Measurements from ENCODE around the gene ADAMTS9.

ADAMTS9 gene

DNA sequence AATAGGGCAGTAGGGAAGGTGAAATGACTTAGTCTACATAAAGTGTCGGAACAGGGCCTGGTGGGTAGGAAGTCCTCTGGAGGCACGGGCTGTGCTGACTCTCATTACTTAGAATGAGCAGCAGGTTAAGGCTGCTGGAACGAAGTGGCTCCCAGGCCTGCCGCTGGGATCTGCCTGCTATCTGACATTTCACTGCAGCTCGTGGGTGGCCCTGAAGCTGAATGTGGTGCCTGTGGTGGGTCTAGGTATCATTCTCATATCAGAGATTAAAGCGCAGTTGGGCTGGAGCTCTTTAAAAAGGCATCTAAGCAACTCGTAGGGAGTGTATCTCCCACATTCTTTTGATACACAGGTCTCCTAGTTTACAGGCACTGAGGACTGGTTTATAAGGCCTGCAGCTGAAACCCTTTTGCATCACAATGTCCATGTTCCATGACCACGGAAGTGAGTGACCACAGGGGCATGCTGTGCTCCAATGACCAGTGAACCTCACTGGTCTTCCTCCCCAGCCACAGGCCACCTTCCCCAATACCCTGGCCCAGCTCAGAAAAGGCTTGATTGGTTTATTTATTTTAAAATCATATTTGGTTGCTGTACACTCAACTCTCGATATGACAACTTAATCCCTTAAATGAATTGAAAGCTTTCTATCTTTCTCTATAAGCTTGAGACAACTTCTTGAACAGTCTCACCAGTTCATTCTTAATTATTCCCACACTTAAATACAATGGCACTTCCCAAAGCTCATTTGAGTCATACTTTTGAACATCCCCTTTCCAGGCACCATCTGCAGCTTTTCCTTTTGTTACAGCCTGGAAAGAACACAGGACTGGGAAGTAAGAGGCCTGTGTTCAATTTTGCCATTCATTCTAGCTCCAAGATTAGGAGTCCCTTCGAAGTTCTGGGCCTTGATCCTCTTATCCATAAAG is 19.0 kb downstream of the ADAMTS9 start:
- no peaks in the 10 kb centered on the region for H3K9me3 Mint-ChIP-seq
- no peaks in the 10 kb centered on the region for H3K4me1 Mint-ChIP-seq
- H3K27me3 Mint-ChIP-seq = no peaks in the 10 kb centered on the region
- H3K27ac Mint-ChIP-seq = no peak overlapping the region
- H3K36me3 Mint-ChIP-seq = no peaks in the 10 kb centered on the region
- no peak overlapping the region for H3K4me3 Mint-ChIP-seq

DNA sequence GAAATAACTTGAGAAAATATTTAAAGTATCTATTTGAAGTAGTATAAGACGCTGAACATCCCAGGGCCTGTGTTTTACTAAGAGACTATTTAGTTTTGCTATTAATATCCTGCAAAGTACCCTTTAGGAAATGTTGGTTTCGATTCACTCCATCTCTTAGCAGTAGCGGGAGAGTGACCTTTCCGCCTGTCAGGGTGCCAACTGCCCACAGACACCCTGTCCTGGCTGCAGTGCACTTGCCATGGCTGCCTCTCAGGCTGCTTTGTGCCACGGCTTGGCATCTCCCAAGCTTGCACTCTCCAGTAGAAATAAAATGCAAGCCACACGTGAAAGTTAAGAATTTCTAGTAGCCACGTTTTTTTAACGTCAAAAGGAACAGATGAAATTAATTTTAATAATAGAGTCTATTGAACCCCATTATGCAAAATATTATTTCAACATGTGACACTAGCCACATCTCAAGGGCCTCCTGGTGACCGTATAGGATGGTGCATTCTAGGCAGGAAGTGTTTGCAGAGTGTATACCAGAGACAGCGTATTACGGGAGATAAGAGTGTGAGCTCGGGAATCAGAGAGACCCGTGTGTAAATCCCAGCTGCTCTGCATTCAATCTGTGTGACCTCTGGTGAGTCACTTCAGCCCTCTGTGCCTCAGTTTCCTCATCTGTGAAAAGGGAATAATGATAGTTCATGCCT is 19.8 kb downstream of the ADAMTS9 start:
- Mint-ChIP-seq H3K27me3 (no peaks in the 10 kb centered on the region), H3K4me1 (no peaks in the 10 kb centered on the region), H3K9me3 (peaks cover 3% of the 10 kb centered on the region), H3K27ac (no peak overlapping the region), H3K4me3 (no peak overlapping the region), H3K36me3 (no peaks in the 10 kb centered on the region)

DNA sequence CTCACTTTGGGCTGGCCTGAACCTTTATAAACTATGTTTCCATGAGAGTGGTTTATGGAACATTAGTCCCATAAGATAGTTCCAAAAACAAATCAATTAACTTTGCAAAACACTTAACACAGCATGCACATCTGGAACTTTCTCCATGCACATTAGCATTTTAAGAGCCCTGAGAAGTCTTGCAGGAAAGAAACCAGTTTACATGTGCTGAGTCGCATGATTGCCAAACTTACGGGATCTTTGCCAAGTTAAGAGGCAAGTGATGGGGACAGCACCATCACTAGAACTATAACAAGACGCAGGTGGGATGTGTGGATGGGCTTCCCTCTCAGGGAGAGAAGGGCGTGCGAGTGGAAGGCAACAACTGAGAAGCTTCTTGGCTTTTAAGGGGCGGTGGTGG is 20.7 kb downstream of the ADAMTS9 start:
- peaks cover 8% of the 10 kb centered on the region for H3K9me3 Mint-ChIP-seq
- H3K4me1 Mint-ChIP-seq = no peaks in the 10 kb centered on the region
- no peaks in the 10 kb centered on the region for H3K27me3 Mint-ChIP-seq

DNA sequence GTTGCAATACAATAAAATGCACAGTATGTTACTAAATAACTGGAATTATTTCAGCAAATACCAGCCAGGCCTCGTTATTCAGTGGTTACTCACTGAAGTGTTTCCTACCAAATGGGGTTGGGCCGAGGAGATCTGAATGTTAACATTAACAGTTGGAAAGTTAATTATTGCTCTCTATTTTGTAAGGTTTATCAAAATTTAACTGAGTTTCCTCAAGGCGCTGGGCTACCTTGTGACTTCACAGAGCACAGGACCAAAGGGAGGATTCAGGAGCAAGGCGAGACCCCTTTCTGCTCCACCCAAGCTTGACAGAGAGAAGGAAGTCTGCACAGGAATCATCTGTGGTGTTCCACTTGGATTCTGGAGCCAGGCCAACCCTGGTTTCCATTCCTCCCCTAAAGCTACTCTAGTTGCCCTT is 21.6 kb downstream of the ADAMTS9 start:
- H3K4me1 Mint-ChIP-seq = no peaks in the 10 kb centered on the region
- no peaks in the 10 kb centered on the region for H3K36me3 Mint-ChIP-seq
- peaks cover 12% of the 10 kb centered on the region for H3K9me3 Mint-ChIP-seq
- no peaks in the 10 kb centered on the region for H3K27me3 Mint-ChIP-seq
- H3K4me3 Mint-ChIP-seq = no peak overlapping the region
- no peak overlapping the region for H3K27ac Mint-ChIP-seq

More for the DNA sequence above, 20.7 kb downstream of the ADAMTS9 start:
- Mint-ChIP-seq H3K27ac (no peak overlapping the region), H3K36me3 (no peaks in the 10 kb centered on the region), H3K4me3 (no peak overlapping the region)

DNA sequence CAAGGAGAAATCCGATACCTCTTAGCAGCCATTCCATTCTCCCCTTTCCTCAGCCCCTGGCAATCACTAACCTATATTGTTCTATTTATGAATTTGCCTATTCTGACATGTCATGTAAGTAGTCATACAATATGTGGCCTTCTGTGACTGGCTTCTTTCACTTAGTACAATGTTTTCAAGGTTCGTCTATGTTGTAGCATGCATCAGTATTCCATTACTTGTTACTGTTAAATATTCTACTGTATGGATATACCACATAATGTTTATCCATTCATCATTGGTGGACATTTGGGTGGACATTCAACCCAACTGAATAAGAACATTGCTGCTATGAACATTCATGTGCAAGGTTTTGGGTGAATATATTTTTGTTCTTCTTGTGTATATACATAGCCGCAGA is 23.4 kb downstream of the ADAMTS9 start:
- H3K36me3 Mint-ChIP-seq = no peaks in the 10 kb centered on the region
- H3K4me1 Mint-ChIP-seq = no peaks in the 10 kb centered on the region
- no peak overlapping the region for H3K27ac Mint-ChIP-seq
- H3K9me3 Mint-ChIP-seq = peaks cover 12% of the 10 kb centered on the region
- no peak overlapping the region for H3K4me3 Mint-ChIP-seq
- no peaks in the 10 kb centered on the region for H3K27me3 Mint-ChIP-seq

DNA sequence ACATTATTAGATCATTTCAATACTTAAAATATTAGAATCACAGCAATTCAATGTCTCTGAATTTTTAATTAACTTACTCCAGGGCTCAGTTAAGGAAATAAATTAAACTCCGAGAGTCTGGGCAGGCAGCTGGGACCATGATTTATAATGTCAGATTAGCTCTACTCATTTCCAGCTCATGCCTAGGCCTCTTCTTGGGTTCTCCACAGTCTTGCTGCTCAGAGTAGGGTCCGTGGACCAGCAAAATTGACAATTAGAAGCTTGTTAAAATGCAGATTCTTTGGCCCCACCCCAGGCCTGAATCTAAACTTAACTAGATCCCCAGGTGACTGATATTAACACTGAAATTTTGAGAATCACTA is 28.2 kb downstream of the ADAMTS9 start:
- Mint-ChIP-seq H3K27me3 (no peaks in the 10 kb centered on the region), H3K36me3 (no peaks in the 10 kb centered on the region)

DNA sequence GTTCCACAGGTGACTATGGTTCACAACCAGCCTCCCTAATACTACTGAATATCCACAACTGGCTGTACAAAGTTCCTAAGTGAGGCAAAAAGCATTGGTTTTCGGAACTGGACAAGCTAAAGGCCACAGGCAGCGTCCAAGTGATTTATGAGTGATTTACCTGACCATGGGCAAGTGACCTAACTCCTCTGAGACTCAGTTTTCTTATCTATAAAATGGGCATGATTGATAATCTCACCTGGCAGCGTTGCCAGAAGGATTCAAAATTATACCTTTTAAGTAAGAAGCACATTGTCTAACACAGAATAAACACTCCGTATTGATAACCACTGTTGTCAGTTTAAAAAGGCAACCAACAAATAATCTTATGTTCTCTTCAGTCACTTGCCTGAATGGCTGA is 29.8 kb downstream of the ADAMTS9 start:
- Mint-ChIP-seq H3K4me3 (no peak overlapping the region), H3K27me3 (no peaks in the 10 kb centered on the region), H3K9me3 (peaks cover 9% of the 10 kb centered on the region), H3K4me1 (no peaks in the 10 kb centered on the region), H3K36me3 (no peaks in the 10 kb centered on the region), H3K27ac (no peak overlapping the region)

More for the DNA sequence above, 28.2 kb downstream of the ADAMTS9 start:
- Mint-ChIP-seq H3K4me1 (no peaks in the 10 kb centered on the region), H3K27ac (no peak overlapping the region), H3K9me3 (peaks cover 12% of the 10 kb centered on the region), H3K4me3 (no peak overlapping the region)

DNA sequence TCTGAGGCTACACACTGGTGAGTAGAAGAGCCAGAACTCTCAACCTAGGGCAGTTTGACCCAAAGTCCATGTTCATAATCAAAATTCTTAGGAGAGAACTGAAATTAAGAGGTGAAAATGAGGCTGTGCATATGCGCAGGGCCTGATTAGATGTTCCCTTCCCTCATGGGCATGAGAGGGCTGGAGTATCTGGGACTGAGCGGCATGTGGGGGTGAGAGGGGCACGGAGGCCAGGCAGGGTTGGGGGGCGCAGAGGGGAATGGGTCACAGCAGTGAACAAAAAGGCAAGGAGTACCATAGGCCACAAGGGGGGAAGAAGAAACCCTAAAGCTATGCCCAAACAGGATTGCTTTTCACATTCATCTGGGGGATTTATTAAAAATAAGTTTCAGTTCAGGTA is 31.3 kb downstream of the ADAMTS9 start:
- Mint-ChIP-seq H3K36me3 (no peaks in the 10 kb centered on the region), H3K4me3 (no peak overlapping the region), H3K27me3 (no peaks in the 10 kb centered on the region), H3K9me3 (no peaks in the 10 kb centered on the region), H3K27ac (no peak overlapping the region), H3K4me1 (no peaks in the 10 kb centered on the region)

DNA sequence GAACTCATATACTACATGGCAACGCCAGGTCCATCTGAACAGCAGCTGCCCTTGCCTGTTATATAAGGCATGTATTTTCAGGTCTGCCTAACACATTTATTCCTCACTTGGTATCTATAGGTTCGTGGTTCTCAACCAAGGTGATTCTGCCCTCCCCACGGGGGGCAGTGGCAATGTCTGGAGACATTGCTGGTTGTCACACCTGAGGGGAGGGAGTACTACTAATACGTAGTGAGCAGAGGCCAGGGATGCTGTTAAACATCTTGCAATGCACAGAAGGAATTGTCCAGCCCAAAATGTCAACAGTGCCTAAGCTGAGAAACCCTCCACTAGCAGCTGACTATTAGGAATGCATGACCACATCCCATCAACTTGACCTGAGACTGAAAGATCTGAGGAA is 32.6 kb downstream of the ADAMTS9 start:
- no peak overlapping the region for H3K4me3 Mint-ChIP-seq

DNA sequence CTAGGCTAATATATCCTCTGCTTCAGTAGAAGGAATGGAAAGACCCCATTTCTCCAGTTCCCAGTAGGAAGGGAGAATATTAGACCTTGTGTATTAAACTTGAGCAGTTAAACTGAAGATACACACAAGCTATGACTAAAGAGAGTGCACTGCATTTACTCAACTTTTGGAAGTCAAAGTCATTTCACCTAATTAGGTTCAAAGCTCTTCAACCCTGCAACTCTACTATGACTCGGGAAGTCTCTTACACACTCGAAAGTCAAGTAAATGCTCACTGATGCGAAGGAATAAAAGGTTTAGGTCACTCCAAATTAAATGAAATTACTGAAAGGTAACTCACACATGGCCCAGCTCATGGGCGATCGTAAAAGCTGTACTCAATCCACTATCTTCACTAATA is 33.8 kb downstream of the ADAMTS9 start:
- Mint-ChIP-seq H3K4me3 (no peak overlapping the region), H3K27me3 (no peaks in the 10 kb centered on the region), H3K36me3 (no peaks in the 10 kb centered on the region), H3K27ac (no peak overlapping the region), H3K9me3 (no peaks in the 10 kb centered on the region), H3K4me1 (no peaks in the 10 kb centered on the region)

More for the DNA sequence above, 32.6 kb downstream of the ADAMTS9 start:
- Mint-ChIP-seq H3K27me3 (no peaks in the 10 kb centered on the region), H3K36me3 (no peaks in the 10 kb centered on the region), H3K4me1 (no peaks in the 10 kb centered on the region), H3K9me3 (no peaks in the 10 kb centered on the region), H3K27ac (no peak overlapping the region)

DNA sequence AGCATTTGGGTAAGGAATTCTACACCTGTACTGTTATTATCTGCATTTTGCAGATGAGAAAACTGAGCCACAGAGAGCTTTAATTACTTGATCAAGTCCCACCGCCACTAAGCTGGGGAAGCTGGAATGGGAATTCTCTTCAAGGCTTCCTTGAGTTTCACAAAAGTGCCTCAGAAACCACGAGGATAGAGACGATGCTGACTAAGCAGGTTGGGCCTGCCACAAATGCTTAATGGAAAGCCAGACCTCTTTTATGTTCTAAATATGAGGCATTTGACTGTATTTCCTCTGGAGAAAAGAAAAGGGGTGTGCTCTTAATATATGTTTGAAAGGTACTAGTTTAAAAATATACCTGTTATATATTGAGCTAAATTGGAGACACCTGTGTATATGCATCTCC is 34.7 kb downstream of the ADAMTS9 start:
- no peak overlapping the region for H3K27ac Mint-ChIP-seq
- peaks cover 2% of the 10 kb centered on the region for H3K36me3 Mint-ChIP-seq
- no peak overlapping the region for H3K4me3 Mint-ChIP-seq
- H3K9me3 Mint-ChIP-seq = no peaks in the 10 kb centered on the region
- no peaks in the 10 kb centered on the region for H3K4me1 Mint-ChIP-seq
- no peaks in the 10 kb centered on the region for H3K27me3 Mint-ChIP-seq

DNA sequence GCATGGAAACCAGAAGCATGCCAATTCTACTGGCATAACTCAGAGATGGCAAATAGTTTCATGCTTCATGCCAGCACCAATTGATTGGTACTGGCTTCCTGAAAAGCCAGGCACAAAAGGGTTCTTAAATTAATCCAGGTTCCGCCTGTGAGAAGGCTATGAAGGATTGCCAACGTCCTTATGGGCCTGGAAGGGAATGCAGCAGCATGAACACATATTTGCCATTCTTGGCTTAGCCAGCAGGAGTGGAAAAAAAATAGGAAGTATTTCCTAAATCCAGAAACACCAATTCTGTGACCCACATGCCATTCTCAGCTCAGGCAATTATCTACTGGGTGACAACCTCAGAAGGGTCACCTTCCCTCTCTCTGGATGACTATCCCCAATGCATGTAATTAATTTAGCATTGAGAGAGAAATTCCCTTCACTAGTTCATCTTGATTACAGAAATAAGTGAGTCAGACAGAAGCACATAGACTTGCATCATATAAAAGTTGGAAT is 36.0 kb downstream of the ADAMTS9 start:
- no peak overlapping the region for H3K4me3 Mint-ChIP-seq
- H3K27me3 Mint-ChIP-seq = no peaks in the 10 kb centered on the region
- H3K4me1 Mint-ChIP-seq = no peaks in the 10 kb centered on the region
- peaks cover 2% of the 10 kb centered on the region for H3K36me3 Mint-ChIP-seq
- H3K27ac Mint-ChIP-seq = no peak overlapping the region
- no peaks in the 10 kb centered on the region for H3K9me3 Mint-ChIP-seq

DNA sequence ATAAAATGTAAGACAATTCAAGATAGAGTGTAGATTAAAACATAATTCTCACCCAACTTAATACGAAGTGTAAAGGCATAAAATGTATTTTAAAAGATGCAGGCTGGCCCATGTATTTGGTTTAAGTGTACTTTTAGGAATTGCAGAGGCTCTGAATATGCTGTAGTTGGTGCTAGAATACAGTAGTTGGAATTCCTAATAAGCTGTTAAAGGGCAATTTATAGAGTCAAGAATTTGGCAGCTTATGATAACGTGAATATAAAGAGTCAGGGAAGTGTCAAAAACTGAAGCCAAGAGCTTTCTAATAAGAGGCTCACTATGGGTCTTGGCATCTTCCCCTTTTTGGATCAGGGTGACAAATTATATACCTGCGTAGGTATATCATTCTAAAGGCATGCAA is 36.5 kb downstream of the ADAMTS9 start:
- Mint-ChIP-seq H3K9me3 (no peaks in the 10 kb centered on the region), H3K36me3 (peaks cover 2% of the 10 kb centered on the region)

DNA sequence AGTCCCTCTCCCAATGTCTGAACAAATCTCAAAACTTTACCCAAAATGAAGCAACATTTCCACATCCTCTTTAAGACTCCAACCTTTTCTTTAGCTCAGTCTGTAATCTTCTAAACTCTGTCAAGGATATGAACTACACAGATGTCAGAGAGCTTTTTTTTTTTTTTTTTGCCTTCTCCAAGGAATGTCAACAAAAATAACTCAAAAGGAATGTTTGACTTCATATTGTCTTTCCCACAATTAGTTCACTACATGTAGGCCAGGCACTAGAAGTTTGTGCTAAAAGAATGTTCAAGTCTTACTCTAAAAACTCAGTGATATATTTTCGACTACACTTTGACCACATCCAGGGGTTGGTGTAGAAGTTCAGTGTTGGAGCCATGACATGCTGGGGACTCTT is 37.1 kb downstream of the ADAMTS9 start:
- H3K4me1 Mint-ChIP-seq = no peaks in the 10 kb centered on the region
- H3K27ac Mint-ChIP-seq = no peak overlapping the region
- no peaks in the 10 kb centered on the region for H3K9me3 Mint-ChIP-seq
- H3K36me3 Mint-ChIP-seq = peaks cover 2% of the 10 kb centered on the region
- H3K27me3 Mint-ChIP-seq = no peaks in the 10 kb centered on the region
- no peak overlapping the region for H3K4me3 Mint-ChIP-seq

More for the DNA sequence above, 36.5 kb downstream of the ADAMTS9 start:
- no peak overlapping the region for H3K4me3 Mint-ChIP-seq
- no peaks in the 10 kb centered on the region for H3K4me1 Mint-ChIP-seq
- H3K27me3 Mint-ChIP-seq = no peaks in the 10 kb centered on the region
- H3K27ac Mint-ChIP-seq = no peak overlapping the region

DNA sequence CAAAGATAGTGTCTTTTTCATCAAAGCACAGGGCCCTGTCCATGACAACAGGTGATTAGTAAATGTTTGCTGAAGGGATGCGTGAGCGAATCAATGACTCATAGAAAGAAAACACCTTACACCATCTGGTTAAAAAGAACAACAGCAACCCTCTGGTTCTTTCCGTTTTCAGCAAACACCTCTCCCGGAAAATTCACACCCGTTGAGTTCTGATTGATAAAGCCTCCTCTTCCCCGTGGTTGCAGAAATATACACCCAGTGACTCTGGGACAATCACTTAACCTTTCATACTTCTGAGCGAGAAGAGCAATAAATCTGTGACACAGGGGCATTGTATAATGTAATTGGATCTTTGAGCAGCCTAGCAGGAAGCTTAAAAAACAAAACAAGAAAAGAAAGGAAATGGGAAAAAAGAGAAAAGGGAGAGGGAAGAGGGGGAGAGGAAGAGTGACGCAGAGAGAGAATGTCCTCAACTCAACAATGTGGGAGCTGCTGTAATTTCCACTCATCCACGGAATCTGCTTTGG is 37.6 kb downstream of the ADAMTS9 start:
- Mint-ChIP-seq H3K27ac (no peak overlapping the region), H3K36me3 (peaks cover 2% of the 10 kb centered on the region), H3K27me3 (no peaks in the 10 kb centered on the region), H3K9me3 (no peaks in the 10 kb centered on the region), H3K4me3 (no peak overlapping the region), H3K4me1 (no peaks in the 10 kb centered on the region)

All from activated naive CD4-positive, alpha-beta T cell treated with anti-CD3 and anti-CD28 coated beads, Interleukin-2, amount 50 U/mL, for 24 hours (primary cell).